Activated T-cell treated with anti-CD3 and anti-CD28 coated beads, Interleukin-2, amount 50 U/mL, for 48 hours (primary cell): Measurements from ENCODE around the gene TLR4.

Experiments
- DNase-seq, 2 experiments: peaks; one replicate each; pipeline ENCODE4 v3.0.0-alpha.2; 2020

TLR4 gene

DNA sequence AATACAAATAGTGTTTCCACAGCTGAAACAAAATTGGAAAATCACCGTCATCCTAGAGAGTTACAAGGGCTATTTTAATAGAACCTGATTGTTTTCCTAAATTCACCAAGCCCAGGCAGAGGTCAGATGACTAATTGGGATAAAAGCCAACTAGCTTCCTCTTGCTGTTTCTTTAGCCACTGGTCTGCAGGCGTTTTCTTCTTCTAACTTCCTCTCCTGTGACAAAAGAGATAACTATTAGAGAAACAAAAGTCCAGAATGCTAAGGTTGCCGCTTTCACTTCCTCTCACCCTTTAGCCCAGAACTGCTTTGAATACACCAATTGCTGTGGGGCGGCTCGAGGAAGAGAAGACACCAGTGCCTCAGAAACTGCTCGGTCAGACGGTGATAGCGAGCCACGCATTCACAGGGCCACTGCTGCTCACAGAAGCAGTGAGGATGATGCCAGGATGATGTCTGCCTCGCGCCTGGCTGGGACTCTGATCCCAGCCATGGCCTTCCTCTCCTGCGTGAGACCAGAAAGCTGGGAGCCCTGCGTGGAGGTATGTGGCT is at the start of gene TLR4:
Gene TLR4, plus strand, starts transcription at position 380 of the 552 bp plus-strand sequence. Its CDS starts 70 bp downstream, at position 450.
- no peak for DNase-seq

DNA sequence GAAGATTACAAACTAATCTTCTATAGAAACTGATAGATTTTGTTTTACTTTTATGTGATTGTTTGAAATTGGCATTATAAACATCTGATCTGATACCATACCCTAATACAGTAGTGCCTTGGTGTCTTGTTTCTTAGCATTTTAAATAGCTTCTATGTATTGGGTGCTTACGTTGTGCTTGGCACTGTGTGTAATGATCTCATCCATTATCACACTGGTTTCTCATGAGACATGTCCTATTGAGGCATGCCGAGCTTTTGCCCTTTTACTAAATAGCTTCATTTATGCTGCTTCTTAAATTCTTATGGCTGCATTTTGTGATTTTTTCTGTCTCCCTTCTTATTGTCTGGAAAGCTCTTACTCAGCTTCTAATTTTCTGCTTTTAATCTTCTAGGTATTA is 48.2 kb upstream of the TLR4 start:
- DNase-seq: no peak

DNA sequence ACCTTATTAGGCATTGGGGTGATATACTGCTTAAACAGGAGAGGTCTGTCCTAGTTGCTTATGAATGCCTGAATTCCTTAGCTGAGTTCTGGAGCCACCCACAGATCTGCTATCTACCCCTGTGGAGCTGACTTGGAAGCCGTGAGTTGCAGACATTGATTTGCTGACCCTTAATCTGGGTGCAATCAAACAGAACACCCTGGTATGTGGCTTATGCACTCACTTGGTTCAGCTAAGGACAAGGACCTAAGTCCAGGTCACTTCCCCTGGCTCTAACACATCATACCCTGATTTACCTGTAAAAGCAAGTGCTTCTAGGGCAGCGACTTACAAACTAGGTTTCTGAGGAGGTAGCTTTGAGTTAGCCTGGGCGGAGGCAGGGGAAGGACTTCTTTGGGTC is 41.6 kb upstream of the TLR4 start:
- DNase-seq: no peak

DNA sequence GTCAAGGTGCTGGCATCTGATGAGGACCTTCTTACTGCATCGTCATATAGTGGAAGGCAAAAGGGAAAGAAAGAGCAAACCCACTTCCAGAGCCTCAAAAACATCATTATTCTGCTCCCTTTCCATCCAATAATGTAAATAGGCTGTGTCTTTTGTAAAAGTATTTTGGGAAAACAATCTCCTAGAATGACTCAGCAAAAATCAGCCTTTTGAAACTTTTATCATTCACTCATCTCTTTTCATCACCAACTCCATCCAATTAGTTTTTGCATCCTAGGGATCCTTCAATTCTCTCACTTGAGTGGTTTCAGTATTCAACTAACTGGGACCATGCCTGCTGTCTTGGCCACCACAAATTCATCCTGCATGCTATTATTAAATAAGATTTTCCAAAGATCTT is 39.8 kb upstream of the TLR4 start:
- no peak for DNase-seq

DNA sequence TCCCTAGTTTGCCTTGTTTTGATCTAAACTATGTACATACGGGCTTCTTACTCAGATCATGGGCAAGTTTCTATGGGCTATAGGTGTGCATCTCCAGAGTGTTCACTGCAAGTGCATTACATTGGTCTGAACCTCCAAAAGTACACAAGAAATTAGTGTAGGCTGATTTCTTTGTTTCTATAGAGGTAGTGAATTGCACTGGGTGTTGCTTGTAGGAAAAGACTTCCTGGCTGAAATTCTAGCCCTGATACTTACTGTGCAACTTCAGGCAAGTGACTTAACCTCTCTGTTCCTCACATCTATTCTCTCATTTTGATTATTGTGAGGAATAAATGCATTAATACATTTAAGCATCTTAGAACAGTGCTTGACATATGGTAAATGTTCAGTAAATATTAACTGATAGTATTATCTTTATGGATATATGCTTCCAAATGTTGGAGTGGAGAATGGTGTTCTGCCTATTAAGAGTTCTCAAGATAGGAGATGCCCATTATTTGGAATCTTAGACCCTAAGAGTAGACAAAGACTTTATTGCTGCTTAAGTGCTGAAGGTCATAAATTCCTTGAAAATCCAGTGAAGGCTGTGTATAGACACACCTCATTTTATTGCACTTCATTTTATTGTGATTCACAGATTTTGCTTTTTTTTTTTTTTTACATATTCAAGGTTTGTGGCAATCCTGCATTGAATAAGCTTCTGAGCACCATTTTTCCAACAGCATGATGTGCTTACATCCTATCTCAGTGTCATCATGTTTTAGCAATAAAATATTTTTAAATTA is 38.4 kb upstream of the TLR4 start:
- DNase-seq: no peak

DNA sequence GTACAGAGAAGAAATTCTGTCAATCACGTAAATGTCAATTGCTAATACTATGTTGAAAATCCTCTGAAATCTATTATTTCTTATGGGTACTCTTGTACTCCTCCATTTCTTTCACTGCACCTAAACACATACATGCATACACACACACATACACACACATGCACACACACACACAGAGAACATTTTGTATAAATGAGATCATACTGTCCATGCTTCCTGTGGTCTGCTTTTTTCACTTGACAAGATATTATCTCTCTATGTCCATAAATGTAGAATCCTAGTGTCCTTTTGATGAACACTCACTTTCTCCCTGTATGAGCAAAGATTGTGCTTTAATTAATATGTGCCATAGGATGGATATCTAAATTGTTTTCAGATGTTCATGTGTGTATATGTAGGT is 32.7 kb upstream of the TLR4 start:
- no peak for DNase-seq

DNA sequence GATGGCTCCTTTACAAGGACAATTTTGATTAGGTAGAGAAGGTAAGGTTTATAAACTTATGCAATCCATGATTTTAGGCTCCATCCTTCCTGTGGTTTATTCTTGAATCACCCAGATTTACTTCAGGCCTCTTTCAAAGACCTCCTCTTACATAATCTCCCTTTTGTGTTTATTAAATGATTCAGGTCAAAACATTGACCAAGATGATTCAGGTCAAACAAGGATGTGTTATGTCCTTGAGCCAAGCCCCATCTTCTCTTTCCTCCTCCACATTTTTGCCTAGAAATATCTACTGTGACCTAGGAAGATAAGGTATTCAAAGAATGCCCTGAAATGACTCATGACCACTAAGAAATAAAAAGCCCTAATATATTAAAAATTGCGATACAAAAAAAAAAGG is 31.8 kb upstream of the TLR4 start:
- no peak for DNase-seq

DNA sequence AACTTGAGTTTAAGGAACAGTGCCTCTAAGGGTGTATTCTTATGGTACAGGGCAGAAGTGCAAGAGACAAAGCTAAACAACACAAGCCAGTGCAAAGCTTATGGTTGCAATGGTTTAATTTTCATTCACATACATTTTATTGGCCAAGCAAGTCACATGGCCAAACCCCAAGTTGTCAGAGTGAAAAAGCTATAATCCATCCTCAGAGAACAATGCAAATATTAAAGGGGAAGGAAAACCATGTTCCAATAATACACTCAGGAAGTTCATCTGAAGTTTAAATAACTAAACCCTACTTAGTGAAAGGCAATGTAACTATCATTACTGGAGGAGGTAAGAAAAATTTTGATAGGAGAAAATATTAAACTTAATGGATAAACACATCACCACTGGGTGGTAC is 26.6 kb upstream of the TLR4 start:
- DNase-seq: no peak

DNA sequence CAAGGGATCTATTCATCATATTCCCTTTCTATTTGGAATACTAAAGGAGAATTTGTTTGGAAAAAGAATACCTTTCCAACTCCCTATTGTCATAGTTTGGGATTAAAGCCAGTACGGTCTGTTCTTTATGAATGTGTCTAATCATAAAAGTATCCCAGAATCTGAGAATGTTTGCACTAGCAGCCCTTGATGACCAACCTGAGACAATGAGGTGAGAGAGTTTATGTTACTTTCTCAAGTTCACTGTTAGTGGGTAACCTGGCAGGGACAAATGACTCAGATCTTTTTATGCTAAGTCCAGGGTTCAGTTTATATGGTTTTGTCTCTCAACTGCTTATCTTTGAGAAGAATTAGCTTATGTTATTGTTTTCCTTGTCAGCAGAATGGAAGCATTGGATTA is 25.3 kb upstream of the TLR4 start:
- no peak for DNase-seq

DNA sequence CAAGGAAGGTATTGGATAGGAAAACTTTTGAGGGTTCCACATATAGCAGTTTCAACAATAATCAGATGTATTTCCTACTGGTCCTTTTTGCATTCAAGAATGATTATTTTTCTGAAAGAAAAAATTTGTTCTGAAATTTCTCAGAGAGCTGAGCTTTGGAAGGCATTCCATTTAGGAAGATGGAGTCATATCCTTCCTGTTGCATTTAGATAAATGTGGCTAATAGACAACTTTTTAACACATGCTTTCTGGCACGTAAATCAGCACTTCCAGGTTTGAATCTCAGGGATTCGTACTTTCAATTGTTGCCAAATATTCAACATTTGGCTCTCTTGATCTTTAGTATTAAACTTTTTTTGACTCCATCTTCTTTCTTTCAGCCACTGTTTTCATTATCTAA is 24.8 kb upstream of the TLR4 start:
- no peak for DNase-seq

DNA sequence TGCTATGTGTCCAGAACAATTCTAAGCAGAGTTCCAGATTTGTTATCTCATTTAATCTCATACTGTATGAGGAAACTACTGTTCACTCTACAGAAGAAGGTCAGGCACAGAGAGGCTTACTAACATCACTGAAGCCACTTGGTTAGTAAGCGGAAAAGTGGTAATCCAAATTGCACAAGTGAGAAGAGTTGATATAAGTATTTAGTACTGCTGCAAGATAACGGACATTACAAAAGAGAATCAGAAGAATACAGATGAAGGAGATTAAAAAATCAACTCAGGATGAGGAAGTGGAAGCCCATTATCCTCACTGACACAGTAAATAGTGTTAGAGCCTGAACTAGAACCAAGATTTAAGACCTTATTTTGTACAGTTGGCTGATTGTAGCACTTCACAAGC is 22.3 kb upstream of the TLR4 start:
- no peak for DNase-seq

DNA sequence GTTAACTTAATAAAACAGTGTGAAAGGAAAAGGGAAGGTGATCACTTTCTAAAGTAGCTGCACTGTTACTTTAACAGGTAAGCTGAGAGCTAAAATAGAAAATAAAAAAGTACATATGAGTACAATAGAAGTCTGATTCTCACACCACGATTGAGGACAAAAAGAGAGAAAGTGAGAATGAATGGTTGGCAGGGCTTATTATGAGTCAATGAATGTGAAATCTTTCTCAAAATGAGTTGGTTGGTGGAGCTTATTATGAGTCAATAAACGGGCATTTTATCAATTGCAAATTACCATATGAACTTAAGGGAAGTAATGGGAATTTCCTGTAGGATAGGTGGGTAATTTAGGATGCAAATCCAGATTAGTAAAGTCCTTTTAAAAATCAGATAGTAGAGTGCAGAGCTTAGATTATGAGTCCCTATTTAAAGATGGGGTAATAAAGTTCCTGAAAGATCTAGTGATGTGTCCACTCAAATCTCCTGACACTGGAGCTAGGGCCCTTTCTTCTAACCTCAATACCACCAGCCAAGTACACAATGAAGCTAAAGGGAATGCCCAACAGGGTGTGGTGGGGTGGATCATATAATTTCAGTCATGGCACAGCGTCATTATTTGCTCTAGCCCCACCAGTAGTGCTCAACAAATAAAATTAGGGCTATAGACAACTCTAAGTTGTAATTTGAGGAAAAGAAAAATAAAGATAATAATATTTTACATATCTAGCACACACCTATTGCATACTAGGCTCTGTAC is 21.1 kb upstream of the TLR4 start:
- no peak for DNase-seq

DNA sequence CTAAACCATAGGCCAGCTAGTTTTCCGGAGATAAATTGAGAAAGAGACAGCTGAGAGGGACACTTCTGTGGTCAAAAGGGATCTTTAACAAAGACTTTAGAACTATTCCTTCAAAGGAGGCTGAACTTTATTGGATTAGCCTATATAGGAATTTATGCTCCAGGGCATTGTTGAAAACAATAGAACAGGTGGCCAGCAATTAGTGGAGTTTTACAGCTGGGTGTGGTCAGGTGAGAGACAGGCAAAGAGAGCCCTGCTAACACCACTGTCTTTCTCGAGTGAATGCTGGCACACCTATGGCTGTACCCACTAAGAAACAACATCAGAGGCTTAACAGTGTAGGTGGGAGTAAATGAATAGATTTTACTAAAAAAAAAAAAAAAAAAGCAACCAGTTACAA is 16.7 kb upstream of the TLR4 start:
- DNase-seq: no peak

DNA sequence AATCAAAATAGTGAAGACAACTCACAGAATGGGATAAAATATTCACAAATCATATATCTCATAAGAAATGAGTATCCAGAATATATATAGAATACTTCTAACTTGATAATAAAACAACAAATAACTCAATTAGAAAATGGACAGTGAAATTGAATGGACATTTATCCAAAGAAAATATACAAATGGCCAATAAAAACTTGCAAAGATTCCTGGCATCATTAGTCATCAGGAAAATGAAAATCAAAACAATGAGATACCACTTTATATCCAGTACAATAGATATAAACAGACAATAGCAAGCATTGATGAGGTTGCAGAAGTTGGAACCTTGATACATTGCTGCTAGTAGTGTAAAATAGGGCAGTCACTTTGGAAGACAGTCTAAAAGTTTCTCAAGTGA is 12.8 kb upstream of the TLR4 start:
- no peak for DNase-seq

DNA sequence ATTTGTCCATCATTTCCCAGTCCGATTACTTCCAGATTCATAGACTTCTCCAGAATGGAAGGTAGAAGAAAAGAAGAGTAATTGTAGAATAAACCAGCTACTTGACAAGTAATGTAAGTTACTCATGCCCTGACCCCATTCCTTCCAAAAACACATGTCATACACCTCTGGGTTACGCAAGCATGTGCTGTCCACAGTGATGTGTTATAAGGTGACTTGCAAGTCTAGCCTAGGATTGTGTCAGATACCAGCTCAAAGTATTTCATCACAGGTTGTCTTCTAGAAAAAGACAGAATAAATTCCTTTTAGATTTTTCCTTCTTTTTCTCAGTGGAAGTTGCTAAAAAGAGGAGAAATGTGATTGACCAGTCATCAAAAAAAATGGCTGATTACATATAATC is 8.0 kb upstream of the TLR4 start:
- DNase-seq: no peak

DNA sequence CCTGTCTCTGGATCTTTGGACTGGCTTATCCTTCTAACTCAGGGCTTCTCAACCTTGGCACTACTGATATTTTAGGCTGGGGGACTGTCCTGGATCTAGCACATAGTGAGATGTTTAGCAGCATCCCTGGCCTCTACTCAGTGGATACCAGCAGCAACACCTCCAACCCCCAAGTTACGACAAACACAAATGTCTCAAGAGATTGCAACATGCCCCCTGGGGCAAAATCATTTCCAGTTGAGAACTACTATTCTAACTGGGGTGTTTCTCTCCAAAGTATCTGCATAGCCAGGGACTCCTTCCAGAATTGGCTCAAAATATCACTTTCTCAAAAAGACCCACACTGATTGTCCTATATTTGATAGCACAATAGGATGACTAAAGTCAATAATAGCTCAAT is 7.2 kb upstream of the TLR4 start:
- no peak for DNase-seq

DNA sequence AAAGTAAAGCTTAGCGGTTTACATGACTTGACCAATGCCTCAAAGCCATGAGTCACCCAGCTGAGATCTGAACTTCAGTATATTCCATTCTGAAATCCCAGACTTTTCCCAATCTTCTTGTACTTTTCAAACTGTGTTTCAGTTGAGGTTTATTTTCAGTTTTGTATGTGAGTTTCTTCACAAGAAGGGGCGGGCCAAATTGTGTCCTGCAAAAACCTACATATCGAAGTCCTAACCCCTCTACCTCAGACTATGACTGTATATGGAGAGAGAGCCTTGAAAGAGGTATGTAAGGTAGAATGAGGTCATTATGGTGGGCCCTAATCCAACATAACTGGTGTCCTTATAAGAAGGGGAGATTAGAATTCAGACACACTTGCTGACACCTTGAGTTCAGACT is 666 bp upstream of the TLR4 start:
- DNase-seq: no peak

DNA sequence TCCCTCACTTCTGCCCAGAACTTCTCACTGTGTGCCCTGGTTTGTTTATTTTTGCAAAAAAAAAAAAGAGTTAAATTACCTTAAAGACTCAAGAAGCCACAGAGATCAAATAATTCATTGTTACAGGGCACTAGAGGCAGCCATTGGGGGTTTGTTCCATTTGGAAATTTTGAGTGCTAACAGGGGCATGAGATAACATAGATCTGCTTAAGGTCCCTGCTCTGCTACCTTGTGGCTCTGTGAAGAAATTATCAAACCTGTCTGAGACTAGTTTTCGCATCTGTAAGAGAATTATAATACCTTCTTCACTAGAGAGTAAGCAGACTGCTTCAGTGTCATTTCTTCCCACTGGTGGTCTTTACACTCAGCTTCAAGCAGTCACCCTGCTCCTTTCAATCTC is 394 bp downstream of the TLR4 start:
- DNase-seq: no peak

DNA sequence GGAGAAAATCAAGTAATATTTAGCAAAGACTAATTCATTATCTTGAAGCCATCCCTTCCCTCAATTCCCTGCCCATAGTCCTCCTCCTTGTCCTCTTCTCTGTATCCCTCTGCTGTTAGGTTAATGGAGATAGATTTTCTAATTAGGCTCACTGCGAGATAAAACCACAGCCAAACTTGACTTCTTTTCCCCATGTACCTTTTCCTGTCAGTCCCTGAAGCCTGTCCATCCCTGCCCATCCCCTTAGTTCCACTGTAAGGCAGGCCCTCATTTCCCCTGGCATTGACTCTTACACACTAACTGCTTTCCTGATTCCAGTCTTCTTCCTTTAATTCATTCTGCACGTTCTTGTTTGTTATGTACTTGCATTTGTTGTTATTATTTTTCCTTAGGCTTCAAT is 1.2 kb downstream of the TLR4 start:
- DNase-seq: no peak

DNA sequence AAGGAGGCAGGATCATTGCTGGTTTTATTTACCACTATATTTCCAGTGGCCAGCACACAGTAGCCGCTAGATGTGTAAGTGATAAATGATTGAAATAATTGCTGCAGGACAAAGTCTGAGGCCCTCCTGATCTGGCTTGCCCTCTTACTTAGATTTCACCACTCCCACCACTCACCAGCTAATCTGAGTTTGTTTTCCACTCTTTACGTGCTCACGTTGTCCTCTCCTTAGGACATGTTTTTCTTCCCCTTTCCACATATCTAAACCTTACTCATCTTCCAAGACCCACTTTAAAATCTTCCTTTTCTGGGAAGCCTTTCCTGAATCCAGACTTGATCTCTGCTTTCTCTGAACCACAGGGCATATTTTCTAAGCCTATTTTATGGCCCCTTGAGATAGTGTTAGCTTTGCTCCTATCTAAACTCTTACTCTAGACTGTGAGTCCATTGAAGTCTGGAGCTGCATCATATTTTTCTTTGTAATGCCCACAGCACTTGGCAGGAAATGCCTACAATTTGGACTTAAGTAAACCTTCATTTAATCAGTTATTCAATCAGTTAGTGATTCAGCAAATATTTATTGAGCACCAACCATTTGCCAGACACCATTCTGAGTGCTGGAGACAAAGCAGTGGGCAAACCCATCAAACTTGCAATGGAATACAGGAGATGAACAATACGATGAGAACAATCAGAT is 2.4 kb downstream of the TLR4 start:
- DNase-seq: no peak

DNA sequence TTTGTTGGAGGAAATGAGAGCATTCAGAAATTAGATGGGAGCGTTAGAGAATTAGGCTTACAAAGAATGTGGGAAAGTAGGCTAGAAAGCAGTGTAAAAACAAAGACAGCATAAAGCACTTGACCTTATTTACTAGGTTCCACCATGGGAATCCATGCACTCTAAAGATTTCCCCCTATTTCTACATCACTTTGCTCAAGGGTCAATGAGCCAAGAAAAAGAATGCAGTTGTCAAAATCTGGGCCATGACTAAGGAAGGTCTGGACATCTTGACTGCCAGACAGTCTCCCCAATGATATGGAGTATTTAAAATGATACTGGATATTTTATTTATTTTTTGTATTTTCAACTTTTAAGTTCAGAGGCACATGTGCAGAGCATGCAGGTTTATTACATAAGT is 3.4 kb downstream of the TLR4 start:
- DNase-seq: no peak

DNA sequence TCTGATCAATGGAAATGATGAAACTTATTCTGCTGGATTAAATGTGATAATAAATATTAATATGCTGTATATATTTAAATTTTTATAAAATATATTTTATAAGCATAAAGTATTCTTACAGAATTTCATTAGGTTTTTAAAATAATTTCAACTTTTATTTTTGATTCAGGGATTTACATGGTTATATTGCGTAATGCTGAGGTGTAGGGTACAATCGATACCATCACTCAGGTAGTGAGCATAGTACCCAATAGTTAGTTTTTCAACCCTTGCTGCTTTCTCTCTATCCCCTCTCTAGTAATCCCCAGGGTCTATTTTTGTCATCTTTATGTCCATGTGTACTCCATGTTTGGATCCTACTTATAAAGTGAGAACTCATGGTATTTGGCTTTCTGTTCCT is 5.7 kb downstream of the TLR4 start:
- DNase-seq: no peak

DNA sequence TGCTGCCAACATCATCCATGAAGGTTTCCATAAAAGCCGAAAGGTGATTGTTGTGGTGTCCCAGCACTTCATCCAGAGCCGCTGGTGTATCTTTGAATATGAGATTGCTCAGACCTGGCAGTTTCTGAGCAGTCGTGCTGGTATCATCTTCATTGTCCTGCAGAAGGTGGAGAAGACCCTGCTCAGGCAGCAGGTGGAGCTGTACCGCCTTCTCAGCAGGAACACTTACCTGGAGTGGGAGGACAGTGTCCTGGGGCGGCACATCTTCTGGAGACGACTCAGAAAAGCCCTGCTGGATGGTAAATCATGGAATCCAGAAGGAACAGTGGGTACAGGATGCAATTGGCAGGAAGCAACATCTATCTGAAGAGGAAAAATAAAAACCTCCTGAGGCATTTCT is 10.1 kb downstream of the TLR4 start:
- DNase-seq: no peak
